ACC112 (cell line): ENCODE data around the gene PASK.

Experiments
- H2AFZ ChIP-seq: fragments of 200-600 bp; sonication (generic); one replicate; pipeline ENCODE4 v1.6.0; 2017; ENCODE audit warnings: antibody characterized with exemption, low read length; ENCODE audit not compliant: unreplicated experiment
- H3K27ac ChIP-seq: fragments of 200-600 bp; sonication (generic); 2 replicates; pipeline ENCODE4 v1.5.1; 2014; ENCODE audit warnings: low read depth, mild to moderate bottlenecking, antibody characterized with exemption, low read length, moderate library complexity
- H3K27me3 ChIP-seq: fragments of 200-600 bp; sonication (generic); 2 replicates; pipeline ENCODE4 v1.6.1; 2014; ENCODE audit warnings: mild to moderate bottlenecking, antibody characterized with exemption, low read length, moderate library complexity, mixed read lengths; ENCODE audit not compliant: insufficient read depth
- H3K36me3 ChIP-seq: fragments of 200-600 bp; sonication (generic); 2 replicates; pipeline ENCODE4 v1.6.1; 2016; ENCODE audit warnings: mild to moderate bottlenecking, antibody characterized with exemption, low read length, moderate library complexity, mixed read lengths; ENCODE audit not compliant: insufficient read depth
- H3K4me1 ChIP-seq: fragments of 200-600 bp; sonication (generic); one replicate; pipeline ENCODE4 v1.6.1; 2016; ENCODE audit warnings: low read length, mixed read lengths; ENCODE audit not compliant: insufficient read depth, unreplicated experiment, control insufficient read depth
- H3K4me3 ChIP-seq: fragments of 200-600 bp; sonication (generic); 2 replicates; pipeline ENCODE4 v1.5.1; 2014; ENCODE audit warnings: mild to moderate bottlenecking, low read depth, low read length
- H3K79me2 ChIP-seq: fragments of 200-600 bp; sonication (generic); one replicate; pipeline ENCODE4 v1.6.0; 2016; ENCODE audit warnings: low read length; ENCODE audit not compliant: control insufficient read depth, unreplicated experiment, insufficient read depth

PASK gene

GRCh38 chr2:241064802-241065354 is 84.4 kb downstream of the PASK start:
- no peaks in the 10 kb centered on the region for H3K79me2 ChIP-seq
- no peak overlapping the region for H2AFZ ChIP-seq
- no peak overlapping the region for H3K27ac ChIP-seq
- no peaks in the 10 kb centered on the region for H3K4me1 ChIP-seq
- H3K36me3 ChIP-seq: no peaks in the 10 kb centered on the region
- H3K27me3 ChIP-seq: no peaks in the 10 kb centered on the region
- no peak overlapping the region for H3K4me3 ChIP-seq

GRCh38 chr2:241064008-241064801 is 85.1 kb downstream of the PASK start:
- Histone ChIP-seq H3K27me3 (no peaks in the 10 kb centered on the region), H3K79me2 (no peaks in the 10 kb centered on the region), H3K27ac (no peak overlapping the region), H2AFZ (no peak overlapping the region), H3K4me1 (no peaks in the 10 kb centered on the region), H3K4me3 (no peak overlapping the region), H3K36me3 (no peaks in the 10 kb centered on the region)

GRCh38 chr2:241063587-241063986 is 85.7 kb downstream of the PASK start:
- Histone ChIP-seq H3K4me1 (no peaks in the 10 kb centered on the region), H3K27ac (no peak overlapping the region), H3K27me3 (no peaks in the 10 kb centered on the region), H3K36me3 (no peaks in the 10 kb centered on the region), H3K79me2 (no peaks in the 10 kb centered on the region), H3K4me3 (no peak overlapping the region), H2AFZ (no peak overlapping the region)

- no peak overlapping the region for H3K27ac ChIP-seq
- H3K79me2 ChIP-seq: no peaks in the 10 kb centered on the region
- no peak overlapping the region for H2AFZ ChIP-seq
These were observed 86.2 kb downstream of the PASK start for GRCh38 chr2:241063093-241063551.

GRCh38 chr2:241062389-241063092 is 86.7 kb downstream of the PASK start:
- no peaks in the 10 kb centered on the region for H3K27me3 ChIP-seq
- no peaks in the 10 kb centered on the region for H3K36me3 ChIP-seq
- H3K27ac ChIP-seq: no peak overlapping the region
- H3K79me2 ChIP-seq: no peaks in the 10 kb centered on the region
- no peak overlapping the region for H2AFZ ChIP-seq
- H3K4me1 ChIP-seq: no peaks in the 10 kb centered on the region
- no peak overlapping the region for H3K4me3 ChIP-seq

More at GRCh38 chr2:241063093-241063551, 86.2 kb downstream of the PASK start:
- Histone ChIP-seq H3K36me3 (no peaks in the 10 kb centered on the region), H3K27me3 (no peaks in the 10 kb centered on the region), H3K4me1 (no peaks in the 10 kb centered on the region), H3K4me3 (no peak overlapping the region)

- Histone ChIP-seq H3K36me3 (no peaks in the 10 kb centered on the region), H3K27ac (no peak overlapping the region), H3K79me2 (no peaks in the 10 kb centered on the region), H3K27me3 (no peaks in the 10 kb centered on the region), H2AFZ (no peak overlapping the region), H3K4me1 (no peaks in the 10 kb centered on the region), H3K4me3 (no peak overlapping the region)
These were observed 88.0 kb downstream of the PASK start for GRCh38 chr2:241061275-241061674.
